Gastroesophageal sphincter (tissue), 3 donors: Measurements from ENCODE around the gene ROCK1.

Experiments used
- POLR2A ChIP-seq, 2 donors: fragments of 450-650 bp; IDR thresholded peaks; one replicate each; pipeline ENCODE4 v1.6.1; 2017; ENCODE audit warnings: antibody characterized with exemption in 2 of 2, mild to moderate bottlenecking in 2 of 2, moderate library complexity in 1 of 2
- POLR2AphosphoS5 ChIP-seq: sonication (generic); formaldehyde crosslinking; IDR thresholded peaks from one replicate; pipeline ENCODE4 v1.6.1; 2017; ENCODE audit warnings: antibody characterized with exemption
- TF ChIP-seq, protein P1 (sequence below), 4 experiments: fragments of 200-600 bp in 2 of 4; fragments of 450-650 bp in 2 of 4; sonication (generic) in 1 of 4; IDR thresholded peaks; one replicate each; pipeline ENCODE4 v1.5.1; 2017 to 2019; ENCODE audit warnings: antibody characterized with exemption in 4 of 4, mild to moderate bottlenecking in 2 of 4, moderate library complexity in 2 of 4

DNA sequence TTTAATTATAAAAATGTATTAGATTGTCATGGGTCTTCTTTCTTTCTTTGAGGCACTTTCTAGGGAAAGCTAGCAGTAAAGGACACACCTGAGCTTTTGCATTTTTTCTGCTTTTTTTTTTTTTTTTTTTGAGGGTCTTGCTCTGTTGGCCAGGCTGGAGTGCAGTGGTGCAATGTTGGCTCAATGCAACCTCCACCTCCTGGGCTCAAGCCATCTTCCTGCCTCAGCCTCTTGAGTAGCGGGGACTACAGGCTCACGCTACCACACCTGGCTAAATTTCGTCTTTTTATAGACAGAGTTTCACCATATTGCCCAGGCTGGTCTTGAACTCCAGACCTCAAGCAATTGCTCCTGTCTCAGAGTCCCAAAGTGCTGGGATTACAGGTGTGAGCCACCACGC lies 40.5 kb downstream of the ROCK1 start:
- TF ChIP-seq, protein P1, sequence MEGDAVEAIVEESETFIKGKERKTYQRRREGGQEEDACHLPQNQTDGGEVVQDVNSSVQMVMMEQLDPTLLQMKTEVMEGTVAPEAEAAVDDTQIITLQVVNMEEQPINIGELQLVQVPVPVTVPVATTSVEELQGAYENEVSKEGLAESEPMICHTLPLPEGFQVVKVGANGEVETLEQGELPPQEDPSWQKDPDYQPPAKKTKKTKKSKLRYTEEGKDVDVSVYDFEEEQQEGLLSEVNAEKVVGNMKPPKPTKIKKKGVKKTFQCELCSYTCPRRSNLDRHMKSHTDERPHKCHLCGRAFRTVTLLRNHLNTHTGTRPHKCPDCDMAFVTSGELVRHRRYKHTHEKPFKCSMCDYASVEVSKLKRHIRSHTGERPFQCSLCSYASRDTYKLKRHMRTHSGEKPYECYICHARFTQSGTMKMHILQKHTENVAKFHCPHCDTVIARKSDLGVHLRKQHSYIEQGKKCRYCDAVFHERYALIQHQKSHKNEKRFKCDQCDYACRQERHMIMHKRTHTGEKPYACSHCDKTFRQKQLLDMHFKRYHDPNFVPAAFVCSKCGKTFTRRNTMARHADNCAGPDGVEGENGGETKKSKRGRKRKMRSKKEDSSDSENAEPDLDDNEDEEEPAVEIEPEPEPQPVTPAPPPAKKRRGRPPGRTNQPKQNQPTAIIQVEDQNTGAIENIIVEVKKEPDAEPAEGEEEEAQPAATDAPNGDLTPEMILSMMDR (IDR thresholded peaks at IDR 0.05): no peak
- TF ChIP-seq POLR2AphosphoS5 (no peak), POLR2A (IDR thresholded peaks at IDR 0.05) (no peak)
